H1 (cell line): Measurements from ENCODE around the gene TNIK. TPM values are rescaled to one million over a fixed set of nuclear protein-coding genes. Genes with fewer than 3 reads are reported as not detected.

Experiments
- BACH1 ChIP-seq: IDR thresholded peaks from 2 replicates; pipeline ENCODE4 v1.6.1; 2012; ENCODE audit warnings: low read length, improper control_type of control experiment
- CBX5 ChIP-seq: fragments of 300-800, 300-1000 bp; sonication (generic); IDR thresholded peaks from 2 replicates; pipeline ENCODE4 v1.7.1; 2016; ENCODE audit warnings: antibody characterized with exemption, low read length, low read depth
- CHD7 ChIP-seq: fragments of 300-600 bp; sonication (generic); IDR thresholded peaks from 2 replicates; pipeline ENCODE4 v1.7.1; 2012; ENCODE audit warnings: low read length, moderate library complexity, mild to moderate bottlenecking, inconsistent platforms; ENCODE audit not compliant: insufficient replicate concordance
- CTBP2 ChIP-seq: IDR thresholded peaks from 2 replicates; pipeline ENCODE4 v1.7.0; 2011; ENCODE audit warnings: borderline replicate concordance, mild to moderate bottlenecking, moderate library complexity, mixed read lengths, low read length; ENCODE audit not compliant: insufficient read depth, insufficient read length
- MAX ChIP-seq: IDR thresholded peaks from 2 replicates; pipeline ENCODE4 v1.6.1; 2012; ENCODE audit warnings: inconsistent platforms
- RXRA ChIP-seq: IDR thresholded peaks from 2 replicates; pipeline ENCODE4 v1.6.1; 2011; ENCODE audit warnings: low read depth, mild to moderate bottlenecking, low read length, moderate library complexity; ENCODE audit not compliant: insufficient read depth
- SIRT6 ChIP-seq: IDR thresholded peaks from one replicate; pipeline ENCODE4 v1.7.1; 2012; ENCODE audit warnings: low read length, inconsistent platforms
- SIX5 ChIP-seq: IDR thresholded peaks from 2 replicates; pipeline ENCODE4 v1.6.1; 2011; ENCODE audit warnings: mild to moderate bottlenecking, low read depth, low read length
- SP1 ChIP-seq: IDR thresholded peaks from 2 replicates; pipeline ENCODE4 v1.6.1; 2011; ENCODE audit warnings: low read depth, low read length
- SRF ChIP-seq: IDR thresholded peaks from 2 replicates; pipeline ENCODE4 v1.6.1; 2011; ENCODE audit warnings: mild to moderate bottlenecking, low read depth, low read length, moderate library complexity
- TCF12 ChIP-seq: IDR thresholded peaks from 2 replicates; pipeline ENCODE4 v1.6.1; 2011; ENCODE audit warnings: low read depth, mild to moderate bottlenecking, low read length
- TEAD4 ChIP-seq: IDR thresholded peaks from 2 replicates; pipeline ENCODE4 v1.6.1; 2012; ENCODE audit warnings: low read depth, low read length, inconsistent platforms, mixed read lengths
- YY1 ChIP-seq: IDR thresholded peaks from 2 replicates; pipeline ENCODE4 v1.6.1; 2011; ENCODE audit warnings: low read depth, mild to moderate bottlenecking, low read length
- polyA plus RNA-seq, 7 experiments: library from polyadenylated mRNA; depleted of rRNA in 3 of 7; stranded (reverse) in 5 of 7; unstranded in 2 of 7; fragments of >200 nt in 5 of 7; fragments of 200-250 nt in 2 of 7; gene quantifications; 1 replicate in 5 of 7; 2 replicates in 1 of 7; 4 replicates in 1 of 7; pipeline versions ENCODE4 v1.2.1 to v1.2.3, GENCODE V29; 2011 to 2013; ENCODE audit warnings: missing spikeins in 2 of 7, mixed read lengths in 2 of 7
- total RNA-seq: library from RNA; stranded (reverse); fragmentation: NEBNext Ultra II Directional; extraction: Animal tissue kit (Norgen Biotek cat#: 25700); gene quantifications from 2 replicates; pipeline ENCODE4 v1.2.1, GENCODE V29; 2021

Gene TNIK
- total and polyA plus RNA-seq, 2 of the 8 experiments (the other 6 are each of a cell fraction or from before 2014, with no cell fraction given): 7.4 to 42.0 TPM

GRCh38 chr3:171225708-171226107, 234.5 kb downstream of the TNIK start (continued):
- TF ChIP-seq CHD7 (no peak), SRF (no peak), CTBP2 (no peak), RXRA (no peak), SIX5 (no peak), BACH1 (no peak), MAX (no peak), CBX5 (no peak), SP1 (no peak), SIRT6 (no peak), TCF12 (no peak), TEAD4 (no peak), YY1 (no peak)
